ENCODE measurements around the gene DKK3.

The DKK3 gene

DNA sequence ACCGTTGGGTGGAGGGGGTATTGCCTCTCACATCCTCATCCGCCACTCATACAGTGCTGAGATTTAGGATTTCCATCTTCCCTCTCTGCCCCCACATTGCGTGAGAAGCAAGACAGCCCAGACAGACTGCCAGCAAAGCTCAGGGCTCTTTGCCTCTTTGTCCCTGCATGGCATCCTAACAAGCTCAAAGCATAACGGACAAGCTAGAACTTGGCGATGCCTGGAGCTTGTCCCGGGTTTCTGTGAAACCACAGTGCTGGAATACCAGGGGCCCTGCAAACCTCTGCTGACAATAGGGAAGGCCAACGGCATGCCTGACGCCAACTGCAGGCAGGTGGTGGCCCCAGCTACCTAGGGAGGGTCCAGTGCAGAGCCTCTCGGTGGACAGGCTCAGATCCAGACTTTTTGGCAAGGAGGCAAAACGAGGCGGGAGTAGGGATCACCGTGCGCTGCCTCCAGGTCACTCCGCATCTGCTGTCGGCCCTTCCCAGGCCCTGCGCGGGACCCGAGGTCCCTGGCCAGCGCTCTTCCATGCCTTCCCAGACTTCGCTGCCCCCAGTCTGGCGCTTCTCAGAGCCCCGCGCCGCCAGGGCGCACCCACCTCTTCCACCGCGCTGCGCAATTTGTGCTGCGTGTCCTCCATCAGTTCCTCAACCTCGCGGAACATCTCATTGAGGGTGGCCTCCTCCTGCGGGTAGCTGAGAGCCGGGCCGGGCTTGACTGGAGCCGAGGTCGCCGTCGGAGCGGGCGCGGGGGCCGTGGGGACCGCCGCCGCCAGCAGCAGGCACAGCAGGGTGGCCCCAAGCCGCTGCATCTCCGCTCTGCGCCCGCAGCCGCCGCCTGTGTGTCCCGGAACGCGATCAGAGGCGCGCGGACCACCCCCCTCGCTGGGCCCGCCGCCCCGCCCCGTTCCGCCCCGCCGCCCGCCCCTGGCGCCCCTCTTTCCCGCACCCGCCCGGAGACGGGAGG is at the start of gene DKK3:
Gene DKK3, minus strand, starts transcription at position 858 of the 969 bp plus-strand sequence. Its CDS starts 44 bp downstream, at position 814.
- H3K27ac Mint-ChIP-seq: no peak within 1 kb of the TSS
- peaks cover 84% of the 10 kb centered on the region for H3K27me3 Mint-ChIP-seq
- peak within 1 kb of the TSS; percentile 48 for H3K4me3 Mint-ChIP-seq
- CTCF ChIA-PET: interaction anchor here (0.8 to 1.2 kb wide), 2 partner anchors 10 to 36 kb away, joined by 3 to 4 read pairs; no protein-coding TSS in a partner anchor
- no peaks in the 10 kb centered on the region for H3K36me3 Mint-ChIP-seq
- DNase-seq: no peak
- no peaks in the 10 kb centered on the region for H3K9me3 Mint-ChIP-seq
- H3K4me1 Mint-ChIP-seq: peaks cover 8% of the 10 kb centered on the region

DNA sequence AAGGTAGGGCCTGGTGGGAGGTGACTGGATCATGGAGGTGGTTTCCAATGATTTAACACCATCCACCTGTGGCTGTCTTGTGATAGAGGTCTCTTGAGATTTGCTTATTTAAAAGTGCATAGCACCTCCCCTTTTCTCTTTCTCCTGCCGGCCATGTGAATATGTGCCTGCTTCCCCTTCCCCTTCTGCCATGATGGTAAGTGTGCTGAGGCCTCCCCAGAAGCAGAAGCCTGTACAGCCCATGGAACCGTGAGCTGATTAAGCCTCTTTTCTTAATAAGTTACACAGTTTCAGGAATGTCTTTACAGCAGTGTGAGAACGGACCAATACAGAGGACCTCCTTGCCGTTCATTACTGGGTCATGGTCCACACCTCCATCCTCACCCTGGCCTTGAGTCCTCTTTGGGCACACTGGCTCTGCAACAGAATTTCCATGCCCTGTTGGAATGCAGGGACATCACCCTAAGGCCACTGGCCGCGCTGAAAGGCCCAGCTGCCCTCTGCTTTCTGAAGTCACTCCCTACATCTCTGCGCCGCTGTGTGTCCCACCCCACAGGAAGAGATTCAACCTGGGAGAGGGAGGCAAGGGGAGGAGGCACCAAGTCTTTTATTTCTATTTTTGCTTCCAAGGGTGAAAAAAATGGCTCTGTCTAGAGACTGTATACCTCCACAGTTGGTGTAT is 49.0 kb upstream of the DKK3 start:
- no peak overlapping the region for H3K27ac Mint-ChIP-seq
- H3K4me3 Mint-ChIP-seq: no peak overlapping the region
- H3K36me3 Mint-ChIP-seq: peaks cover 1% of the 10 kb centered on the region
- peaks cover 12% of the 10 kb centered on the region for H3K27me3 Mint-ChIP-seq
- CTCF ChIA-PET: interaction anchor here (1.0 to 18.8 kb wide), 3 partner anchors 30 to 228 kb away, joined by 3 to 532 read pairs (median 3); no protein-coding TSS in a partner anchor
- peaks cover 9% of the 10 kb centered on the region for H3K9me3 Mint-ChIP-seq
- peaks cover 9% of the 10 kb centered on the region for H3K4me1 Mint-ChIP-seq
- no peak for DNase-seq

DNA sequence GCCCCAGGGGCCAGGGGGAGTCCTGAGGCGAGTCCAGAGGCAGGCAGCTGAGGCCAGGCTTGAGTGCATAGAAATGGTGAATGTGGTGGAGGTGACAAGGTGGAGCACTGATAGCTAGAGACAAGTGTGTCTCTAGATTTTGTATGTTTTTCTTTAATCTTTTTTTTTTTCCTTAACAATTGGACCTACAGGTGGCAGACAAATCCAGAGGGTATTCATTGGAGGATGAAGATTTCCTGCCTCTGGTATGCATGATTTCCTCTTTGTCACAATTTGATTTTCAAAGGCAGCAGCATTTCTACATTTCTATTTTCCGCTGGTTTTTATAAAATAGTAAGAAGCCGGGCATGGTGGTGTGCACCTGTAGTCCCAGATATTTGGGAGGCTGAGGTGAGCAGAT is 47.7 kb upstream of the DKK3 start:
- Mint-ChIP-seq H3K36me3 (peaks cover 1% of the 10 kb centered on the region), H3K4me3 (no peak overlapping the region), H3K9me3 (peaks cover 9% of the 10 kb centered on the region), H3K27me3 (peaks cover 5% of the 10 kb centered on the region), H3K27ac (no peak overlapping the region), H3K4me1 (peaks cover 3% of the 10 kb centered on the region)
- DNase-seq: no peak
- CTCF ChIA-PET: interaction anchor here (1.0 to 18.8 kb wide), 5 partner anchors 32 to 229 kb away, joined by 3 to 532 read pairs (median 3); no protein-coding TSS in a partner anchor

- CTCF ChIA-PET: interaction anchor here (1.1 to 18.8 kb wide), 8 partner anchors 10 to 231 kb away, joined by 3 to 532 read pairs (median 6); no protein-coding TSS in a partner anchor
- H3K27ac Mint-ChIP-seq: no peak overlapping the region
Observed at GRCh38 chr11:12053606-12054361, 45.4 kb upstream of the DKK3 start.

DNA sequence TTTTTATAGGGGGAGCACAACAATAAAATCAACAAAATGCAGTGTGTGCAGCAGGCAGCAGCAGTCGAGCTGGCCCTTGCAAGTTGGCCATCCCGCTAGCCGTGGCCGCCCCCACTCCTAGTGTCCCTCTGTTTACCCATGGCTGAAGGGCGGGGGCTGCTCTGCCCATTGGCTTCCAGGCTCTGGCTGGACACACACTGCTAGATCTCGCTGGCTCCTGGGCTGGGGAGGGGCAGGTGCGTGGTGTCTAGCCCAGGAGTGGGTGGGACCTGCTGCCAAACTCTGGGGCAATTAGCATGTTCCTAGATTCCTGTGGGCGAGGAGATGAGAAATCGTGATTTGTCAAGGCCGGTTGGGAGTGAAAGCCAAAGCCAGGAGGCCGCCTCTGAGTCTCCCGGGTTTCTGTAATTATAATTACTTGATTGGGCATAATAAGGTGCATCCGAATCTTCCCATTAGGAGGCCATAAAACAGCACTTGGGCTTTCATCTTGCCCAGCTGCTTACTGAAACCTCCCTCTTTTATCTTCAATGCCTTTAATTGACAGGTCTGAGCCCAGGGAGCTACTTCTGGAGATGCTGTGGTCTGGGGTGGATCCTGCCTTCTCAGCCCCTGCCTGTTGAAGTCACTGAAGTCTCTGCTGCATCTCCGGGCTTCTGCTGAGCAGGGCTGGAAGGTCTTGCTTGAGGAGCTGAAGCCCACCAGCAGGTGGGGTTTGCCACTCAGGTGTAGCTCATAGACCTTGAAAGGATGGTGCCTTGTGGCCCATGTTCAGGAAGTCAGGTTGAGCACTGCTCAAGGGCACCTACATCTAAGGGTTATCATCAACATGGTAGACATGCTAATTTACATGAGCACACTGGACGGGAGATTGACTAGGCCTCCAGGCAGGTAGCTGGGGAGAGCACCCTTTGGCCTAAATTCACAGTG is 44.5 kb upstream of the DKK3 start:
- Mint-ChIP-seq H3K4me1 (peaks cover 3% of the 10 kb centered on the region), H3K9me3 (peaks cover 9% of the 10 kb centered on the region), H3K27ac (no peak overlapping the region), H3K36me3 (peaks cover 1% of the 10 kb centered on the region), H3K4me3 (no peak overlapping the region), H3K27me3 (no peaks in the 10 kb centered on the region)
- CTCF ChIA-PET: interaction anchor here (1.1 to 18.8 kb wide), 9 partner anchors 9 to 232 kb away, joined by 3 to 532 read pairs (median 5); no protein-coding TSS in a partner anchor
- peak; percentile 51 for DNase-seq

More at GRCh38 chr11:12053606-12054361, 45.4 kb upstream of the DKK3 start:
- no peaks in the 10 kb centered on the region for H3K27me3 Mint-ChIP-seq
- peaks cover 9% of the 10 kb centered on the region for H3K9me3 Mint-ChIP-seq
- H3K36me3 Mint-ChIP-seq: peaks cover 1% of the 10 kb centered on the region
- no peak for DNase-seq
- H3K4me3 Mint-ChIP-seq: no peak overlapping the region
- peaks cover 3% of the 10 kb centered on the region for H3K4me1 Mint-ChIP-seq

- no peaks in the 10 kb centered on the region for H3K36me3 Mint-ChIP-seq
- H3K27me3 Mint-ChIP-seq: peaks cover 14% of the 10 kb centered on the region
- no peak overlapping the region for H3K27ac Mint-ChIP-seq
- H3K4me3 Mint-ChIP-seq: no peak overlapping the region
- CTCF ChIA-PET: interaction anchor here (0.6 to 18.8 kb wide), 7 partner anchors 15 to 234 kb away, joined by 3 to 532 read pairs (median 4); no protein-coding TSS in a partner anchor
- H3K4me1 Mint-ChIP-seq: peaks cover 7% of the 10 kb centered on the region
- H3K9me3 Mint-ChIP-seq: no peaks in the 10 kb centered on the region
- DNase-seq: no peak
Observed at GRCh38 chr11:12051287-12051662, 42.8 kb upstream of the DKK3 start.

DNA sequence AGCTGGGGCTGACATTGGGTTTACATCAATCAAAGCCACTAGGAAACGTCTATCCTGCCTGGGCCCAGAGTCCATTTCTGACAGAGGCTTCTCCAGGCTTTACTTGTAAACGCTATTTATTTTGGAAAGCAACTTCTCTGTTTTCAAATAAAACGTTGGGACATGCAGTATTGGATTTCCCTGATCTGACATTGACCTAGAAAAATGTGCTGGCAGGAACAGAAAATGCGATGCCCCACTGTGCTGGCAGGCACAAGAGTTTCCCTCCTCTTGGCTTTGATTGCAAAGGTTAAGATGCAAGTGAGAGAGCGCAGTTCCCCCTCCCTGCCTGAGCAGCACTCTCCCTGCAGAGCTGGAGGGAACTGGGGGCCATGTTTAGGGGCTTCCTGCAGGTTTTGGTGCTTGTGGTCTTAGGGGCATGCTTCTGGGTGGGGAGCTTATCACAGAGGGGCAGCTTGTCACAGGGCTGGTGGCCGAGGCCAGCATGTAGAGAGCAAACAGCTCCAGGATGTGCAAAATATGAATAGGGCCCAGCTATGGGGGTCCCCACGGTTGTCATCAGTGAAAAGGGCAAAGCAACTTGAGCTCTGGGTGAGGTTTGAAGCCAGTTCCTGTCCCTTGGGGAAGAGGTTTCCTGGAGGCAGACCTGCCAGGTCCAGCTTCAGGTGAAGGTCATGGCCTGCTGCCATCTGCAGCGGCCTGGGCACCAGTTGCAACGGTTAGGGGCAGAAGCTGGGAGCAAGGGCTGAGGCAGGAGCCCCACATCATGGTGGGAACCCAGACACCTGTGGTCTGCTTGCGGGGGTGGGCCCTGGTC is 42.3 kb upstream of the DKK3 start:
- no peak overlapping the region for H3K4me3 Mint-ChIP-seq
- H3K27me3 Mint-ChIP-seq: peaks cover 16% of the 10 kb centered on the region
- H3K36me3 Mint-ChIP-seq: no peaks in the 10 kb centered on the region
- no peak overlapping the region for H3K27ac Mint-ChIP-seq
- CTCF ChIA-PET: interaction anchor here (0.6 to 18.8 kb wide), 6 partner anchors 14 to 235 kb away, joined by 3 to 532 read pairs (median 4); no protein-coding TSS in a partner anchor
- no peaks in the 10 kb centered on the region for H3K9me3 Mint-ChIP-seq
- no peak for DNase-seq
- H3K4me1 Mint-ChIP-seq: peaks cover 7% of the 10 kb centered on the region

GRCh38 chr11:12048936-12049790 is 40.7 kb upstream of the DKK3 start:
- Mint-ChIP-seq H3K27me3 (peaks cover 27% of the 10 kb centered on the region), H3K4me1 (peaks cover 7% of the 10 kb centered on the region), H3K9me3 (no peaks in the 10 kb centered on the region), H3K4me3 (no peak overlapping the region), H3K36me3 (no peaks in the 10 kb centered on the region), H3K27ac (no peak overlapping the region)
- CTCF ChIA-PET: interaction anchor here (2.0 to 18.8 kb wide), 4 partner anchors 10 to 236 kb away, joined by 8 to 532 read pairs (median 71); no protein-coding TSS in a partner anchor
- no peak for DNase-seq

DNA sequence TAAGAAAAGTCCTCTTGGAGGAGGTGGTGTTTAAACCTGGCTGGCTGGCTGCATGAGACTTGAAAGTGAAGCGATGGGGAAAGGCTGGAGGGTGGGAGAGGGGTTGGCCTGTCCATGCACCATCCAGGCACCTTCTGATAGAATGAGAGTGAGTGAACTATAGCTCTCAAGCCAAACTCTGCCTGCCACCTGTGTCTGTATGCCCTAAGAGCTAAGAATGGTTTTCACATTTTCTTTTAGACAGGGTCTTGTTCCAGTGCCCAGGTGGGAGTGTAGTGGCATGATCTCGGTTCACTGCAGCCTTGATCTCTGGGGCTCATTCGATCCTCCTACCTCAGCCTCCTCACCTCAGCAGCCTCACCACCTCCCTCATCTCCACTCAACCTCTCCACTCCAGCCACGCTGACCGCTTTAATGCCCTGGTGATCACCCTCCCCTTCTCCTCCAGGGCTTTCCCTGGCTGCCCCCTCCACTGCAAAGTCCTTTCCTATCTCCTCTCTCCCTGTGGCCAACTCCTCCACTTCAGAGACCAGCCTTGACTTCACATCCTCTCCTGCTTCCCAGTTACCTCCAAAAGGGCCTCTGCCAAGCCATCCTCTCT is 38.3 kb upstream of the DKK3 start:
- H3K4me1 Mint-ChIP-seq: peaks cover 4% of the 10 kb centered on the region
- H3K27ac Mint-ChIP-seq: no peak overlapping the region
- H3K4me3 Mint-ChIP-seq: no peak overlapping the region
- no peaks in the 10 kb centered on the region for H3K9me3 Mint-ChIP-seq
- peaks cover 38% of the 10 kb centered on the region for H3K27me3 Mint-ChIP-seq
- CTCF ChIA-PET: interaction anchor here (1.0 to 18.8 kb wide), 10 partner anchors 41 to 284 kb away, joined by 3 to 532 read pairs (median 5); no protein-coding TSS in a partner anchor
- H3K36me3 Mint-ChIP-seq: no peaks in the 10 kb centered on the region
- DNase-seq: no peak

- Mint-ChIP-seq H3K4me1 (peaks cover 4% of the 10 kb centered on the region), H3K36me3 (no peaks in the 10 kb centered on the region), H3K4me3 (no peak overlapping the region), H3K9me3 (no peaks in the 10 kb centered on the region), H3K27ac (no peak overlapping the region), H3K27me3 (peaks cover 40% of the 10 kb centered on the region)
- no peak for DNase-seq
- CTCF ChIA-PET: interaction anchor here (1.0 to 18.8 kb wide), 9 partner anchors 42 to 285 kb away, joined by 3 to 532 read pairs (median 7); no protein-coding TSS in a partner anchor
Observed at GRCh38 chr11:12045914-12046635, 37.6 kb upstream of the DKK3 start.
